HG03378 (cell line): ENCODE data around the gene C1QL4.
A peak's percentile ranks its signal among the peaks of the same experiment; 100 is the strongest.

ENCODE experiments used
- ATAC-seq: cut with Tn5 transposase; IDR thresholded peaks from one replicate; pipeline ENCODE4 v1.9.1; 2021; ENCODE audit warnings: mild to moderate bottlenecking, moderate library complexity; ENCODE audit not compliant: unreplicated experiment

The C1QL4 gene

GRCh38 chr12:49348781-49349180 is 11.8 kb upstream of the C1QL4 start:
- no peak for ATAC-seq

- ATAC-seq, result no peak
Observed at GRCh38 chr12:49347311-49348193, 10.6 kb upstream of the C1QL4 start.

DNA sequence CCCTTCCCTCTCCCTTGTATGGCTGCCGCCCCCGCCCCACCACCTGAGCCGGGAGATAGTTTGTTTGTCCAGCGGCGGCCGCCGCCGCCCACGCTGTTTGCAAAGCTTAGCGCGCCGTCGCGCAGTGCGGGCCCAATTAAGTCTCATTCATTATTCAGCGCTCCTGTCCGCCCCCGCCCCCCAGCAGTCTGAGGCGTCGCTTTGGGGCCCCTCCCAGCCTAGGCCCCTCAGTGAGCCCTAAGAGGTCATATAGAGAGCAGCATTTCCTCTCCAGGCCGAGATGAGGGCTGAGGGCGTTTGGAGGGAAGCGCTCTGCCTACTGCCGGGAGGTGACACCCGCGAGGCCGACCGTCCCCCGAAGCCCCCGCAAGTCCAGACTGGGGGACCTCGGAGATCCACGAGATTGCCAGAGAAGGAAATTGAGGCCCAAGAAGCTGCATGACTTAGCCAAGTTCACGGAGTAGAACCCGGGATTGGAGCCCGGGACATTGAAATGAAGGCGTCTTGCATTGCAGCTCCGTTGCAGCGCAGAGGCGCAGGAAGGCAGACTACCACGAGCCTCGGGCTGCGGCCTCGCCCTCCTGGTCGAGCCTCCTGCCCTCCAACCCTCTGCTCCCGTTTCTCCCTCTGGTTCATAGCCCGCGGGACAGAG is 9.8 kb upstream of the C1QL4 start, which contains the start of gene DNAJC22:
TSS of gene DNAJC22 (plus strand) at position 230 of the 652 bp plus-strand sequence. CDS start 1,985 bp downstream, outside the sequence.
- no peak for ATAC-seq

- no peak for ATAC-seq
Observed at GRCh38 chr12:49345825-49346658, 9.1 kb upstream of the C1QL4 start.

- no peak for ATAC-seq
Observed at GRCh38 chr12:49345051-49345824, 8.2 kb upstream of the C1QL4 start.

DNA sequence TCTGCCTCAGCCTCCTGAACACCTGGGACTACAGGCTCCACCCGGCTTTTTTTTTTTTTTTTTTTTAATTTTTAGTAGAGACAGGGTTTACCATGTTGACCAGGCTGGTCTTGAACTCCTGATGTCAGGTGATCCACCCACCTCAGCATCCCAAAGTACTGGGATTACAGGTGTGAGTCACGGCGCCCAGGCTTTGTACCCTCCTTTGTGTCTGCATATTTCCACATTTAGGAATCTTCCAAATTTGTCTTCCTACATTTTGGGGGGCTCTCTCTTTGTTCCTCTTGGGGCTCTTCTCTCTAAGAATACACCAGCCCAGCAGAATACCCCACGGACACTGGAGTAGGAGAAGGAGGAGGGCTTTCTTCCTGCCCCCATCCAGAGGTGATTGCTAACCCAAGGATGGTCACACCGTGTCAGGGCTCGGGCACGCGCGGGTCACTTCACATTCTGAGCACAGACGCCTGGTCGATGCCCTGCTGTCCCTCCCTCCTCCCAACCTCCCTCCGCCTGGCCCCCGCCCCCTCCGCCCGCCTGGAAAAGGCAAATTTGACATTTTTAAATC is 7.6 kb upstream of the C1QL4 start:
- ATAC-seq, result no peak

GRCh38 chr12:49342914-49343731 is 6.1 kb upstream of the C1QL4 start:
- no peak for ATAC-seq

DNA sequence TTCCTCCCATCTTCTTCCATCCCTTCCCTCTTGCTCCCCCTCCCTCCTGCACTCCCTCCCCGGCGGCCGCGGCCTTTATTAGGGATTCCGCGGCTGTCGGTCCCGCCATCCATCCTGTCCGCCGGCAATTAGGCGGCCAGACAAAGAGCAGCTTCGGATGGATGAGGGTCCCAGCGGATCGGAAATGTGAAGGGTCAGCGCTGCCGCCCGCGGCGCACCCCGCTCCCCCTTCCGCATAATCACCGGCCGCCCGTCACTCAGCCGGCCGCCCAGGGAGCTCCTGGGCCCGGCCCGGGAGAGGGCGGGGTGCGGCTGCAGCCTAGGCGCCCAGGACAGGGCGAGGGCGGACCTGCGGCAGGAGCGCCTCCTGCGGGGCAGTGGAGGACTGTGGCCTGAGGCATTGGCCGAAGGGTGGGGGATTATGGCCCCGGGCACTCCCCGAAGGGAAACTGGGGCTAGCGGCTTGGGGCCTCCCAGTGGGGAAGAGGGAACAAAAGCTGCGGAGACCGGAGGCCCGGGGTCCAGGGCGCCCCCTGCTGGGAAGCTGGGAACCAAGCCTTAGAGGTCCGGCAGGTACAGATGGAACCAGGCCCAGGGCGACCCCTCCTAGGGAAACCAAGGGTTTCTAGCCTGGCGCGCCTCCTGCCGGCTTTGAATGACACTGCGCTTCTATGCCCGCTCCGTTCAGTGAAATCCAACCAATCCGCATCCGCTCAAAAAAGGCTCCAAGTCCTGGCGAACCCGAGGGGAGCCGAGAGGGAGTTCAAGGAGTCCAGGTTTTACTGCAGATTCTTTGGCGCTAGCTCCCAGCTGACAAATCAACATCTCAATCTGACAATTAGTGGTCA is 5.3 kb upstream of the C1QL4 start:
- ATAC-seq, result peak; percentile 47

GRCh38 chr12:49341777-49342065 is 4.7 kb upstream of the C1QL4 start:
- no peak for ATAC-seq

GRCh38 chr12:49340971-49341776 is 4.2 kb upstream of the C1QL4 start:
- ATAC-seq, result no peak

DNA sequence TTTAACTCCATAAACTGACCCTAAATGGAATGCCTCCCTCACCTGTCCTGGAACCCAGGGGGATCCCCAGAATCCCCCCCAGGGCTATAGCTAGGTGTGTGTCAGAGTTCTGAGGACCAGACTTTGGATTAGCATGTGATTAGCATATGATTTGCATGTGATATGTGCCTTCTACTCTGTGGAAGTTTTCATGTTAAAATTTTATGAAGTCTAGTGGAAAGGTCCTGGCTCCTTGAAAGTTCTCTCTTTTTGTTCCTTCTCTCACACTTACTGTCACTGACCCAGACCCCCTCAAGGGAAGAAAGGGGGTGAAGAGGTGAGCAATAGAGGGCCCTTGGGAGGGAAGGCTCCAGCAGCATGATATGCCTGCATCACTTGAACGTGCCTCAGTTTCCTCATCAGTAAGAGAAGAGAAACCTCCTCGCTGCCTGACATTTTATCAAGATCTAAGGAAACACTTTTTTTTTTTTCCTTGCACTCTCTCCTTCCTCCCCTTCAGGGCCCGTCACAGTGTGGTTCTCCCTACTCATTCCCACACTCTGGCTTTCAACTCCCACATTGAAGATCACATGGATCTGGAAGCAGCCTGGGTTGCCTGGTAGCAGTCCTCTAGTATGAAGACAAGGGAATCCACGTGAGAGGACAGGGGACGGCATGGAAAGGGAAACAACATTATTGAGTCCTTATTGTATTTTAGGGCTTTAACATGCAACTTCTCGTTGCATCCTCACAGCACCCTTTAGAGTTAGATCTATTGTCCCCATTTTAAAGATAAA is 3.3 kb upstream of the C1QL4 start:
- ATAC-seq, result no peak

- ATAC-seq, result no peak
Observed at GRCh38 chr12:49339464-49339861, 2.5 kb upstream of the C1QL4 start.

DNA sequence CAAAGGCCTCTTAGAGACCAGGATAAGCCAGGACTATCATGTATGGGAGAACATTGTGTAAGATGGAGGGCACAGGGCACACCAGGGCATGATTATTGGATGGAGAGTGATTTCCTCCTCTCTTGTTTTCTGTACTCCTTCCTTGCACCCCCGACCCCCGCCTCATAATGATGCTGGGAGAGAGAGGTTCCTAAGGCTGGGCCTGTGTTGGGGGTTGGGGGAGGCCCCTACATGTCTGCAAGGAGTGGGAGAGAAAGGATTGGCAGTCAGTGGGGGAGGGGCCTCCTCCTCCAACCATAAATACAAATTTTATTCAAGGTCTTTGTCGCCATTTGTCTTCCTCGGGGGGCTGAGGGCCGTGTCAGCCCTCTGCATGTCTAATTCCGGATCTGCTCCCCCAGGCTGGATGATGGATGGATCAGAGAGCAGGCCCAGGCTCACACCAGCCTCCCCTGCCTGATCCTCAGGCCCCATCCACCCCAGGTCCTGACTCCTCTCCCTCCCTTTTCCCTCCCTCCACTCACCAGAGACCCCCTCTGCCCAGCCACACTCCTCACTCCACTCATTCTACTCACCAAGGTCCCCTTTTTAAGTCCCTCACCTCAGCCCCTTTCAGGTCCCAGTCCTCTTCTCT is 2.0 kb upstream of the C1QL4 start:
- no peak for ATAC-seq

DNA sequence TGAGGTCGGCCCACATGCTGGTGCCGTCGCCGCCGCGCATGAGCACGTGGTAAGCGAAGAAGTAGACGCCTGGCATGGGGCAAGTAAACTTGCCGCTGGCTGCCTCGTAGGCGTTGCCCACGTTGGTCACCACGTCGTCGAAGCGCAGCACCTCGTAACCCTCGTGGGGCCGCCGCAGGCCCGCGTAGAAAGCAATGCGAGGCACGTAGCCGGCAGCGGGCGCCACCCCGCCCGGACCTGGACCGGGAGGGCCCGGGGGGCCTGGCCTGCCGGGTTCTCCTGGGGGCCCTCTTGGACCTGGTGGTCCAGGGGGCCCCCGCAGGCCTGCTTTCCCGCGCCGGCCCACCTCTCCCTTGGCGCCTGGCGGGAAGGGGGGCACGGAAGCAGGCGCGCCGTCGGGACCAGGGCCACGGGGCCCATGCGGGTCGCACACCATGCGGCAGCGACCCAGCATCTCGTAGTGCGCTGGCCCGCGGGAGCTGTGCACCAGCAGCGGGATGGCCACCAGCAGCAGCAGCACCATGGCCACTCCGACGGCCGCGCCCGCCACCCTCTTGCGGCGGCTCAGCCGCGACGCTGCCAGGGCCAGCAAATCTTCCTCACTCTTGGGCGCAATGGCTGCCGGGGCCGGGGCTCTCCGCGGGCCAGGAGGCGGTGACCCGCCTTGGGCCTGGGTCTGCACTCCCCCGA is 888 bp downstream of the C1QL4 start:
- no peak for ATAC-seq

- ATAC-seq, result no peak
Observed at GRCh38 chr12:49335118-49335954, 1.7 kb downstream of the C1QL4 start.
